ENCODE data around the gene ULK4. TPM values are rescaled to one million over a fixed set of nuclear protein-coding genes. Genes with fewer than 3 reads are reported as not detected.

ULK4 gene
- total and polyA plus RNA-seq, 2 of the 8 experiments (the other 6 are each of a cell fraction or from before 2014, with no cell fraction given) = 3.0 to 10.8 TPM

DNA sequence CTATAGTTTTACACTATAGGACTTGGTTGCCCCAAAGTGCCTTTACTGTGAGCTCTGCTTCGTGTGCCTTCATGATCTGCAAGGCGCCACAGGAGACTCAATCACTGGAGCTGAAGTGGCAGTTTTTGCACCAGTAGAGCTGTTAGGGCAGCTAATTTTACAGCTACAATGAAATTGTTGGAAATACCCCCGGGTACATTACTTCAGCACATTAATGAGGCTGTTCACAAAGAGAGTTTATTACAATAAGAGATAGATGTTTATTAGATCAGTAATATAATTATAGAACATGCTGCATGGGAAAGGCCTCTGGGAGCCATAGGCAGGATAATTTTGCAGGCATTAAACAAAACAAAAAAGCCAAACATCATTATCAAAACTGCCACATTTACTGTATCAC is 531.5 kb downstream of the ULK4 start:
- H3K18ac ChIP-seq (ENCODE audit: extremely low read depth, low read length) = no peak overlapping the region
- DNase-seq (ENCODE audit: low read depth in 1 of 2, low spot score in 2 of 2) (no peak), FAIRE-seq (no peak)
- no peak overlapping the region for H2BK20ac ChIP-seq (ENCODE audit: low read length)
- no peak overlapping the region for H3K14ac ChIP-seq (ENCODE audit: insufficient read length)
- ChIA-PET POLR2A (ENCODE audit: partially characterized antibody) (no interaction called here), CTCF (ENCODE audit: partially characterized antibody) (interaction anchor here (0.8 to 1.7 kb wide), 3 partner anchors 9 to 77 kb away, joined by 3 read pairs; no protein-coding TSS in a partner anchor)
- peaks cover 0 to 2% (median 0%) of the 10 kb centered on the region in 4 experiments; a peak in 2 of 7 replicates for H3K4me1 ChIP-seq (replicated peaks in 1 of 4; ENCODE audit: control insufficient read depth in 3 of 4, insufficient read depth in 4 of 4, low read length in 3 of 4)
- H4K20me1 ChIP-seq (replicated peaks in 1 of 2; ENCODE audit: control insufficient read depth in 1 of 2, insufficient read depth in 2 of 2, low read length in 2 of 2) = no peaks in the 10 kb centered on the region
- peaks cover 0 to 3% of the 10 kb centered on the region in 2 experiments; a peak in 2 of 4 replicates for H3K9me3 ChIP-seq (ENCODE audit: insufficient read depth in 2 of 2, low read depth in 1 of 2, low read length in 1 of 2)
- H3K4me2 ChIP-seq (ENCODE audit: insufficient read depth in 1 of 2, low read depth in 2 of 2, low read length in 2 of 2) = no peak overlapping the region
- no peak overlapping the region for H2AFZ ChIP-seq (ENCODE audit: low read length)
- H3K36me3 ChIP-seq (ENCODE audit: control insufficient read depth in 2 of 4, insufficient read depth in 4 of 4, low read length in 3 of 4) = no peaks in the 10 kb centered on the region
- no peak overlapping the region for H2AK5ac ChIP-seq (ENCODE audit: low read depth, low read length)
- H3K4ac ChIP-seq (replicated peaks; ENCODE audit: insufficient read length, low read depth, low read length) = no peak overlapping the region
- no peak overlapping the region for H4K8ac ChIP-seq (ENCODE audit: extremely low read depth, insufficient read depth, low read length)
- no peak overlapping the region for H4K91ac ChIP-seq (replicated peaks; ENCODE audit: insufficient read length, low read length)
- H2BK5ac ChIP-seq (ENCODE audit: low read depth, low read length) = no peak overlapping the region
- no peak overlapping the region for H3K27ac ChIP-seq (ENCODE audit: low read depth, low read length)
- no peaks in the 10 kb centered on the region for H3K23me2 ChIP-seq (ENCODE audit: low read depth, low read length)
- H2BK15ac ChIP-seq (ENCODE audit: low read length) = no peak overlapping the region
- H2BK12ac ChIP-seq (ENCODE audit: low read depth, low read length) = no peak overlapping the region
- H3K79me2 ChIP-seq (ENCODE audit: control insufficient read depth in 1 of 2, insufficient read depth in 2 of 2, low read length in 2 of 2) = no peaks in the 10 kb centered on the region
- H3K79me1 ChIP-seq (ENCODE audit: low read depth, low read length) = no peaks in the 10 kb centered on the region
- H3K4me3 ChIP-seq (ENCODE audit: extremely low read depth in 1 of 4, insufficient read depth in 2 of 4, low read depth in 3 of 4, low read length in 4 of 4) = no peak overlapping the region
- no peak overlapping the region for H4K5ac ChIP-seq (ENCODE audit: insufficient read length, low read depth, low read length)
- H3K23ac ChIP-seq (ENCODE audit: insufficient read length) = no peak overlapping the region
- WGBS, 2 experiments (ENCODE audit: extremely low coverage in 1 of 2, insufficient coverage in 1 of 2, insufficient read length in 1 of 2, insufficient replicate concordance in 2 of 2, low coverage in 1 of 2, low lambda C conversion rate in 2 of 2, missing lambda C conversion rate in 1 of 2) = 88% methylated on average over 3 of the region's 3 CpGs; no CpG with 5 or more reads in 1 of the 2 experiments
- no peak overlapping the region for H2BK120ac ChIP-seq (replicated peaks; ENCODE audit: low read depth, low read length)
- TF ChIP-seq CTBP2 (IDR thresholded peaks at IDR 0.05; ENCODE audit: borderline replicate concordance, insufficient read depth, insufficient read length, low read length) (no peak), YY1 (IDR thresholded peaks at IDR 0.05; ENCODE audit: low read depth, low read length) (no peak), JUN (IDR thresholded peaks at IDR 0.05; ENCODE audit: low read depth, low read length) (no peak), KDM5A (IDR thresholded peaks at IDR 0.05; ENCODE audit: low read length) (no peak), SAP30 (IDR thresholded peaks at IDR 0.05; ENCODE audit: insufficient read depth, insufficient replicate concordance, low read length) (no peak), POU5F1 (IDR thresholded peaks at IDR 0.05; ENCODE audit: low read depth, low read length) (no peak), GABPA (IDR thresholded peaks at IDR 0.05; ENCODE audit: borderline replicate concordance, insufficient read depth, low read length) (no peak), CBX5 (IDR thresholded peaks at IDR 0.05; ENCODE audit: low read depth, low read length) (no peak)
- H3K56ac ChIP-seq (replicated peaks; ENCODE audit: insufficient read length, low read depth, low read length) = no peak overlapping the region
- no peak overlapping the region for H3K9ac ChIP-seq (replicated peaks in 1 of 4; ENCODE audit: extremely low read depth in 1 of 4, low read depth in 3 of 4, low read length in 3 of 4)
- H3K27me3 ChIP-seq (replicated peaks in 1 of 4; ENCODE audit: control insufficient read depth in 3 of 4, extremely low read depth in 1 of 4, insufficient read depth in 3 of 4, low read length in 3 of 4) = no peaks in the 10 kb centered on the region

Data from H1 (cell line).